HG02623 (cell line): Measurements from ENCODE around the gene HELT.
"Not testable (repeated sequence)": the region's sequence is repeated elsewhere in the genome, so short reads cannot be mapped to it uniquely, and the experiment has no call there.

Experiments
- ATAC-seq: cut with Tn5 transposase; IDR thresholded peaks from one replicate; pipeline ENCODE4 v1.9.1; 2021; ENCODE audit warnings: moderate library complexity; ENCODE audit not compliant: unreplicated experiment

Gene HELT, protein sequence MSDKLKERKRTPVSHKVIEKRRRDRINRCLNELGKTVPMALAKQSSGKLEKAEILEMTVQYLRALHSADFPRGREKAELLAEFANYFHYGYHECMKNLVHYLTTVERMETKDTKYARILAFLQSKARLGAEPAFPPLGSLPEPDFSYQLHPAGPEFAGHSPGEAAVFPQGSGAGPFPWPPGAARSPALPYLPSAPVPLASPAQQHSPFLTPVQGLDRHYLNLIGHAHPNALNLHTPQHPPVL

DNA sequence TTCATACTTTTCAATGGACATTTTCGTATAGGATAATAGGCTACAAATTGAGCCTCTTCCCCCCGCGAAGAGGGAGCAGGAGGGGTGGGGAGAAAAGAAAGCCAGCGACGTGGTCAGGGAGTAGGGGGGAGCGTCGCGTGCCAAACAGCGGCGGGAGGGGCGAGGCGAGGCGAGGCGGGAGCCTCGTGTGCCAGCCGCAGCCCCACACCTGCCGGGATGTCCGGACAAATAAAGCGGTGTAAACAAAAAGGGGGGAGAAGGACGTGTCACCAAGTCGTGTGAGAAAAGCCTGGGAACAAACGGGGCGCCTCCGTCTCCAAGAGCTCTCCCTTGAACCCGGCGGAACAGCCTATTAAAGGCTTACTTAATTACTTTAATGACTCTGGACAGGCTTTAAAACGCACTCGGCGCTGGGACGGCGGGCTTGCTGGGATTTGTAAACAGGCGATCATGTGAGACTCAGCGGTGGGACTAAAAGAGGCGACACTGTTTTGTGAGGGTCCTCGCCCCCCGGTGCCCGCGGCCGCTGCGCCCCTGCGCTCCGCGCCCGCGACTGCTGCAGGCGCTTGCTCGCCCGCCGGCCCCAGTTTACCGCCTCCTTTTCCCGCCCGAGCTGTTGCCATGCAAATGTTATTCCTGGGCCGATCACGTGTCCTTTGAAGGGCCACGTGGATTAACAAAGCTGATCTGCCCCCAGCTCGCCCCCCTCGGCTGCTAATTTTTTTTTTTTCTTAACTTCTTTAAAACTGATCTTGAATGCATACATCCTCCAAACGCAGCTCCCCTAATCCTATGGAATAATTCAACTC is at the start of gene HELT:
TSS of gene HELT (plus strand) at position 527 of the 809 bp plus-strand sequence. CDS start 439 bp downstream, outside the sequence.
- ATAC-seq = no peak

DNA sequence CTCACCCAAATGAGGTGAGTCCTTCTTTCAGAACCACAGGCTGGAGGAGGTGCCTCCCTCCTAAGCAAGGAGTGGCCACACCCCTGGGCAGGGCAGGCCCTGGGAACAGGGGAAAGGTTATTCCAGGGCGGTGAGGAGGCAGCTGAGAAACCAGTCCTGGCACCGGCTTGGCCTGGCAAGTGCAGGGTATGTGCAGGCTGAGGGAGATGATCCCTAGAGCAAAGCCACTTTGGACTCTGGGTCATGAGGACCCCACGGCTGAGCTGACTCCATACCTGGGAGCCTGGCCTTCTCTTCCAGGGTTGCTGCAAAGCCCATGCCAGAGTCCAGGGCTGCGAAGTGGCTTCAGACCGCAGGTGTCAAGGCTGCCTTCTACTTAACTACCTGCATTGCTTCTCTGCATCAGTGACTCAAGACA is 49.5 kb upstream of the HELT start:
- ATAC-seq = no peak

GRCh38 chr4:184969610-184970009 is 48.7 kb upstream of the HELT start:
- no peak for ATAC-seq

- no peak for ATAC-seq
Observed at GRCh38 chr4:184972991-184973390, 45.3 kb upstream of the HELT start.

DNA sequence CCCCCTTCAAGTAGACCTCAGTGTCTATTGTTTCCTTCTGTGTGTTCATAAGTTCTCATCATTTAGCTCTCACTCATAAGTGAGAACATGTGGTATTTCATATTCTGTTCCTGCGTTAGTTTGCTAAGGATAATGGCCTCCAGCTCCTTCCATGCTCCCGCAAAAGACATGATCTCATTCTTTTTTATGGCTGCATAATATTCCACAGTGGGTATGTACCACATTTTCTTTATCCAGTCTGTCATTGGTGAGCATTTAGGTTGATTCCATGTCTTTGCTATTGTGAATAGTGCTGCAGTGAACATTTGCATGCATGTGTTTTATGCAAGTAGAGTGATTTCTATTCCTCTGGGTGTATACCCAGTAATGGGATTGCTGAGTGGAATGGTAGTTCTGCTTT is 41.9 kb upstream of the HELT start:
- not testable (repeated sequence) for ATAC-seq

- no peak for ATAC-seq
Observed at GRCh38 chr4:184977747-184978146, 40.5 kb upstream of the HELT start.

DNA sequence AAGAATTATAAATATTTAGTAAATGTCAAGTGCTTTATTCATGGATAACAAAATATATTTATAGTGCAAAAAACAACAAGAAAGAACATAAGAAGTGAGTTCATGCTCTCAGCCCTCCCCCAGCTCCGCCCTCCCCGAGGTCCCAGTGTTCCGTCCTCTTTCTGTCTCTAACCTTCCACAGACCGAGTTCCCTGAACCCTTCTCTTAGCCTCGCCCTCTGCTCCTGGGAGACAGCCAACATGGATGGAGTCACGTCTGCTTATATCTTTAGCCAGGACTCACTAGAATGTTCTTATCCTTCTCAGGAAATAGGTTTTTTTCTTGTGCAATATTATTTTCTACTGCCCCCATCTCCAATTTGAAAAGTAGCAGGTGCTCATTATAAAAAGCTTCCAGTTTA is 40.1 kb upstream of the HELT start:
- ATAC-seq = no peak

- no peak for ATAC-seq
Observed at GRCh38 chr4:184979461-184980124, 38.7 kb upstream of the HELT start.

DNA sequence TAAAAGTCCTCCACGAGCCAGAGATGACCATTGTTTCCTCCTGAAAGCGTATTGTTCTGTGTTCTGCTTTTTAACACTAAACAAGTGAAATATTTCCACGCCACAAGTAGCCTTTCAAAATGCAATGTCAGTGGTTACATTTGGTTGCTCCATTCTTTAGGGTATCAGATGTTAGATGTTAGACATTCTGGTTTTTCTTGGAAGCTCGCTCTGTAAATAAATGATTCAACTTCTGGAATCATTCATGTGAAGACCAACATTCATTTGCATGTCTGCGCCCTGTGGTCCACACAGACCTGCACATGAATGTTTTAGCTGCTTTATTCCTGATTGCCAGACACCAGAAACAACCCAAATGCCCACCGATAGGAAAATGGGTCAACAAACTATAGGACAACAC is 38.0 kb upstream of the HELT start:
- no peak for ATAC-seq

- peak; percentile 76 for ATAC-seq
Observed at GRCh38 chr4:184983672-184984356, 34.5 kb upstream of the HELT start.

DNA sequence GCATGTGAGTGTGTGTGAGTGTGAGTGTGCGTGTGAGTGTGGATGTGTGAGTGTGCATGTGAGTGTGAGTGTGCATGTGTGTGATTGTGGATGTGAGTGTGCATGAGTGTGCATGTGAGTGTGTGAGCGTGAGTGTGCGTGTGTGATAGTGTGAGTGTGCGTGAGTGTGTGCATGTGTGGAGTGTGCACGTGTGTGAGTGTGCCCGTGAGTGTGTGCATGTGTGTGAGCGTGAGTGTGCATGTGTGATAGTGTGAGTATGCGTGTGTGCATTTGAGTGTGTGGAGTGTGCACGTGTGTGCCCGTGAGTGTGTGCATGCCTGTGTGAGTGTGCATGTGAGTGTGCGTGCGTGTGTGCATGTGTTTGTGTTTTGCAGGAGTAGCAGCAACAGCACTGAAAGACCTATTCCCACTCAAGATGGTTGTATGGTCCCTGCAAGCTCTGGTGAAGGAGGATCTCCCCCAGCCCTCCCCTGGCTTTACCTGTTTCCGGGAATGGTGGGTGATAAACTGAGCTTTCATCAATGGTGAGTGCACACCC is 30.7 kb upstream of the HELT start:
- no peak for ATAC-seq

DNA sequence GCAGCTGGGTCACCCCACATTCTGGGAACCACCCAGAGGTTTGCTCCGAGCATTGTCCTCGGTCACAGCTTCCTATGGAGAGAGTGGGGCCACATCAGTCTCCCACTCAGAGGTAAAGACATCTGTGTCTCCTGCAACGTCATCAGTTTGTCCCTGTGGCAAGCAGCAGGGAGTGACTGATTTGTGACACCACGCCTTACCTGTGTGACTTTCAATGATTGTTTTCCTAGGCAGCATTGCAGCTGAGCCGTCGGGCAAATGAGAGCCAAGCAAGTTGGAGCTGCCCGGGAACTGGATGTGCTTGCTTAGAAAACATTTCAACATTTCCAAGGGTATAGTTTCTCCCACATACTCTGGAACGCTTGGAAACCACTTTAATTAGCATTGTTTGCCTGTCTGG is 29.7 kb upstream of the HELT start:
- ATAC-seq = no peak

- not testable (repeated sequence) for ATAC-seq
Observed at GRCh38 chr4:184989283-184989682, 29.0 kb upstream of the HELT start.

- not testable (repeated sequence) for ATAC-seq
Observed at GRCh38 chr4:184990131-184990530, 28.2 kb upstream of the HELT start.

GRCh38 chr4:184991860-184992259 is 26.4 kb upstream of the HELT start:
- no peak for ATAC-seq

GRCh38 chr4:184992422-184992821 is 25.9 kb upstream of the HELT start:
- ATAC-seq = no peak

GRCh38 chr4:184993247-184993646 is 25.0 kb upstream of the HELT start:
- ATAC-seq = no peak

- ATAC-seq = no peak
Observed at GRCh38 chr4:184994010-184994622, 24.2 kb upstream of the HELT start.

GRCh38 chr4:184994623-184995010 is 23.7 kb upstream of the HELT start:
- ATAC-seq = no peak

DNA sequence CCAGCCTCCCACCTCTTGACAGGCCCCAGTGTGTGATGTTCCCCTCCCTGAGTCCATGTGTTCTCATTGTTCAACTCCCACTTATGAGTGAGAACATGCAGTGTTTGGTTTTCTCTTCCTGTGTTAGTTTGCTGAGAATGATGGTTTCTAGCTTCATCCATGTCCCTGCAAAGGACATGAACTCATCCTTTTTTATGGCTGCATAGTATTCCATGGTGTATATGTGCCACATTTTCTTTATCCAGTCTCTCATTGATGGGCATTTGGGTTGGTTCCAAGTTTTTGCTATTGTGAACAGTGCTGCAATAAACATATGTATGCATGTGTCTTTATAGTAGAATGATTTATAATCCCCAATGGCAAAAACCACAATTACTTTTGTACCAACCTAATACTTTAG is 20.6 kb upstream of the HELT start:
- not testable (repeated sequence) for ATAC-seq

- no peak for ATAC-seq
Observed at GRCh38 chr4:185002784-185003183, 15.5 kb upstream of the HELT start.
